Osteoblast (primary cell): Measurements from ENCODE around the gene SLC16A10. TPM values are rescaled to one million over a fixed set of nuclear protein-coding genes. Genes with fewer than 3 reads are reported as not detected.
A peak's percentile ranks its signal among the peaks of the same experiment; 100 is the strongest.

Experiments
- DNase-seq: peaks from one replicate; pipeline ENCODE4 v3.0.0; 2011; ENCODE audit warnings: low spot score, mixed read lengths; ENCODE audit not compliant: insufficient read length; ENCODE audit errors: missing footprints
- H2AFZ ChIP-seq: 2 replicates; pipeline ENCODE4 v1.6.0; 2011; ENCODE audit warnings: mild to moderate bottlenecking, low read length
- H3K27ac ChIP-seq: 2 replicates; pipeline ENCODE4 v1.5.1; 2011; ENCODE audit warnings: mild to moderate bottlenecking, low read depth, low read length, moderate library complexity
- H3K27me3 ChIP-seq: 2 replicates; pipeline ENCODE4 v1.6.0; 2012; ENCODE audit warnings: mild to moderate bottlenecking, control low read depth, inconsistent platforms, low read length, moderate library complexity; ENCODE audit not compliant: insufficient read depth
- H3K36me3 ChIP-seq: 2 replicates; pipeline ENCODE4 v1.5.1; 2011; ENCODE audit warnings: mild to moderate bottlenecking, low read length, control low read depth, moderate library complexity; ENCODE audit not compliant: insufficient read depth
- H3K4me1 ChIP-seq: 2 replicates; pipeline ENCODE4 v1.5.1; 2011; ENCODE audit warnings: mild to moderate bottlenecking, low read length, control low read depth, moderate library complexity; ENCODE audit not compliant: insufficient read depth
- H3K4me2 ChIP-seq: 2 replicates; pipeline ENCODE4 v1.6.0; 2011; ENCODE audit warnings: mild to moderate bottlenecking, low read length; ENCODE audit not compliant: insufficient read depth
- H3K4me3 ChIP-seq: fragments of 200-600 bp; sonication (generic); 3 replicates; pipeline ENCODE4 v1.5.1; 2012; ENCODE audit warnings: mild to moderate bottlenecking, low read length, inconsistent platforms; ENCODE audit not compliant: insufficient read depth
- H3K79me2 ChIP-seq: 2 replicates; pipeline ENCODE4 v1.6.0; 2012; ENCODE audit warnings: mild to moderate bottlenecking, low read length, control low read depth, inconsistent platforms; ENCODE audit not compliant: insufficient read depth
- H3K9me3 ChIP-seq: 2 replicates; pipeline ENCODE4 v1.5.1; 2011; ENCODE audit warnings: low read depth, low read length, control low read depth
- H4K20me1 ChIP-seq: 2 replicates; pipeline ENCODE4 v1.6.0; 2012; ENCODE audit warnings: mild to moderate bottlenecking, low read length, control low read depth; ENCODE audit not compliant: insufficient read depth
- CTCF ChIP-seq: IDR thresholded peaks from 2 replicates; pipeline ENCODE4 v1.5.1; 2011; ENCODE audit warnings: mild to moderate bottlenecking, low read depth, low read length, moderate library complexity; ENCODE audit errors: extremely low read depth
- total RNA-seq: library from RNA; depleted of rRNA; stranded (reverse); fragments of >200 nt; gene quantifications from 2 replicates; pipeline ENCODE4 v1.2.3, GENCODE V29; 2012

SLC16A10 gene
- total RNA-seq, 1 donor, result under 0.01 TPM

- Histone ChIP-seq H3K27me3 (no peaks in the 10 kb centered on the region), H3K36me3 (no peaks in the 10 kb centered on the region), H3K9me3 (no peaks in the 10 kb centered on the region), H3K4me3 (no peak overlapping the region), H4K20me1 (no peaks in the 10 kb centered on the region), H2AFZ (no peak overlapping the region), H3K79me2 (no peaks in the 10 kb centered on the region), H3K4me1 (no peaks in the 10 kb centered on the region), H3K27ac (no peak overlapping the region), H3K4me2 (no peak overlapping the region)
- TF ChIP-seq CTCF, result no peak
- no peak for DNase-seq
Observed at GRCh38 chr6:111220383-111221031, 133.2 kb downstream of the SLC16A10 start.

GRCh38 chr6:111221804-111222203 is 134.5 kb downstream of the SLC16A10 start:
- Histone ChIP-seq H3K27me3 (no peaks in the 10 kb centered on the region), H3K4me1 (no peaks in the 10 kb centered on the region), H3K36me3 (no peaks in the 10 kb centered on the region), H3K27ac (no peak overlapping the region), H4K20me1 (no peaks in the 10 kb centered on the region), H3K4me3 (no peak overlapping the region), H2AFZ (peak overlapping the region; percentile 48), H3K9me3 (no peaks in the 10 kb centered on the region), H3K79me2 (no peaks in the 10 kb centered on the region), H3K4me2 (no peak overlapping the region)
- no peak for DNase-seq
- TF ChIP-seq CTCF, result no peak

GRCh38 chr6:111222341-111222740 is 135.0 kb downstream of the SLC16A10 start:
- no peaks in the 10 kb centered on the region for H3K79me2 ChIP-seq
- TF ChIP-seq CTCF, result no peak
- no peaks in the 10 kb centered on the region for H3K27me3 ChIP-seq
- no peaks in the 10 kb centered on the region for H3K9me3 ChIP-seq
- H3K4me1 ChIP-seq, result no peaks in the 10 kb centered on the region
- H3K4me3 ChIP-seq, result no peak overlapping the region
- H3K36me3 ChIP-seq, result no peaks in the 10 kb centered on the region
- H3K27ac ChIP-seq, result no peak overlapping the region
- no peak overlapping the region for H3K4me2 ChIP-seq
- no peak for DNase-seq
- H4K20me1 ChIP-seq, result no peaks in the 10 kb centered on the region
- no peak overlapping the region for H2AFZ ChIP-seq

GRCh38 chr6:111228094-111228493 is 140.8 kb downstream of the SLC16A10 start:
- no peak for DNase-seq
- no peaks in the 10 kb centered on the region for H3K36me3 ChIP-seq
- TF ChIP-seq CTCF, result no peak
- no peaks in the 10 kb centered on the region for H3K79me2 ChIP-seq
- H3K4me1 ChIP-seq, result peaks cover 35% of the 10 kb centered on the region
- no peak overlapping the region for H2AFZ ChIP-seq
- H4K20me1 ChIP-seq, result no peaks in the 10 kb centered on the region
- H3K9me3 ChIP-seq, result no peaks in the 10 kb centered on the region
- peak overlapping the region; percentile 9 for H3K4me3 ChIP-seq
- H3K27ac ChIP-seq, result peak overlapping the region; percentile 69
- H3K4me2 ChIP-seq, result peak overlapping the region; percentile 64
- no peaks in the 10 kb centered on the region for H3K27me3 ChIP-seq
